ENCODE data around the gene IGSF22.

DNA sequence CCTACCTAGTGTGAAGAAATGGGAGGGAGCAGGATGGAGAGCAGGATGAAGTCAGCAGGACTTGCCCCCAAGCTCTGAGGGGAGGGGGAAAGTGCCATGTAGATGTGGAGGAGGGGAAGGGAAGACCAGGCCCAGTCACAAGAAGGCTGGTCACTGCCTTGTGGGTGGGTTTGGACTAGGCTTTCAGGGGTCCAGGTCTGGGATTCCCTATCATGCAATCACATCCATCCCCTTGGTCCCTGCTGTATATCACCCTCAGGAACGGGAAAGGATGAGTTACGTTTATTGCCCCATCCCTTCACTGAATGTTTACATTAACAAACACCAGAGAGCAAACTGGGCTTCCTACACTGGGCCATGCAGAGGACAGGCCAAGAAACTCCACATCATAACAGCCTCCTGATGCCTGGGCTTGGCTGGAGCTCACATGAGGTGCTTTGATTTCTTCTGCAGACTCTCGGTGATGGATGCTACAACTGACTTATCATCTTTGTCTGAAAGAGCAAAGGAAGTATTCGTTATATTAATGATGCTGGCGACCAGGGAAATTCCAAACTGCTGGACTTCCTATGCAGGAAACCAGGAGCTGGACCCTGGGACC is 21.8 kb downstream of the IGSF22 start:
- TF ChIP-seq POLR2AphosphoS5 (IDR thresholded peaks at IDR 0.05; ENCODE audit: low read depth, low read length) (no peak), SIN3A (IDR thresholded peaks at IDR 0.05; ENCODE audit: borderline replicate concordance, insufficient read depth, low read length) (no peak), TAF1 (IDR thresholded peaks at IDR 0.05; ENCODE audit: borderline replicate concordance, insufficient read depth, low read length) (no peak), REST (IDR thresholded peaks at IDR 0.05; ENCODE audit: insufficient read depth in 1 of 2, low read depth in 2 of 2, low read length in 2 of 2) (no peak), FOXP2 (optimal IDR thresholded peaks at IDR 0.05; ENCODE audit: borderline replicate concordance, extremely low read depth, extremely low read length, insufficient read depth) (no peak)
